Hypothalamus (tissue), 51 donors: ENCODE measurements around the gene SLC10A6.

ENCODE experiments used
- DNase-seq, 51 donors: peaks; one replicate each; lab custom pipeline; 2025; lab: John Stamatoyannopoulos, UW

The SLC10A6 gene

GRCh38 chr4:86791126-86791525 lies 58.1 kb downstream of the SLC10A6 start:
- DNase-seq = no peak

- DNase-seq = no peak
Observed at GRCh38 chr4:86788826-86789225, 60.4 kb downstream of the SLC10A6 start.

- peak in 1 of 51 donors; percentile 2 for DNase-seq
Observed at GRCh38 chr4:86778175-86778574, 71.0 kb downstream of the SLC10A6 start.

- DNase-seq = no peak
Observed at GRCh38 chr4:86775061-86775460, 74.1 kb downstream of the SLC10A6 start.
